ENCODE results near the gene APAF1.

APAF1 gene

DNA sequence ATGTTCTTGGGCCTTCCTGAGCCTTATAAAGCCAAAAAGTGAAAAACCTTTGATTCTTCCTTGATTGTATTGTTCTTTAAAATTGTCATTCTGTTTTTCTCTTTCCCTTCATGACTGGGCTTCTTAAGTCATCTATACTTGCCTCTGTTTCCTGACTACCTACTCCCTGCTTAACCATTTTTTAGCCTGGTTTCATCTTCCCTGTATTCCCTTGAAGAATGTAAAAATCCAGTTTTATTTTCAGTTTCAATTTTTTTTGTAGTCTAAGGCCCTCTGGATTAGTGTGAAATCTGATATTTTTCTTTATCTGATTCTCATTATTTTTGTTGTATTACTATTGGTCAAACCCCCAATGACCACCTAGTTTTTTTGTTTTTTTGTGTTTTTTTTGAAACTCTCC lies 46.3 kb downstream of the APAF1 start:
- Histone ChIP-seq H3K36me3 (ENCODE audit: insufficient read depth, low read length) (no peaks in the 10 kb centered on the region; the same call in 1 of the 2 replicates), H3K9me3 (ENCODE audit: control insufficient read depth, insufficient read depth, low read length) (no peaks in the 10 kb centered on the region), H3K9ac (ENCODE audit: low read depth, low read length) (no peak overlapping the region), H3K4me1 (ENCODE audit: insufficient read depth, low read length) (peaks cover 10% of the 10 kb centered on the region)

GRCh38 chr12:98696036-98696646 lies 51.1 kb downstream of the APAF1 start:
- no peaks in the 10 kb centered on the region for H3K36me3 ChIP-seq (ENCODE audit: insufficient read depth, low read length)
- no peaks in the 10 kb centered on the region for H3K9me3 ChIP-seq (ENCODE audit: control insufficient read depth, insufficient read depth, low read length)
- peaks cover 12% of the 10 kb centered on the region for H3K4me1 ChIP-seq (ENCODE audit: insufficient read depth, low read length)
- no peak overlapping the region for H3K9ac ChIP-seq (ENCODE audit: low read depth, low read length)

DNA sequence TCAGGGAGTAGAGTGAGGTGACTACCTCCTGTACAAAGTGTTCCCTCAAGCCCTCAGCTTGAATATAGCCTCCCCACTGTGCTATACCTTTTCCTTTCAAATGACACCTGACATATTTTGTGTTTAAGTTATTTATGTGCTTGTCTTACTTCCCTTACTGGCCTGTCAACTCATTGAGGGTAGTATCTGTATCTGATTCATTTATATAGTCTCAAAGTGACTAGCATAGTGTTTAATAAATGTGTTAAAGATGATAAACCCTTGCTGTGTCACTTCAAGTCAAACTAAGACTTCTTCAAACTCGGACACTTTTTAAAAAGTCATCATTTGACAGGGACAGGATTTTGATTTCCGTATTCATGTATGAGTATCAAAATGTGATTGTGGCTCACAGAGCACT lies 52.1 kb downstream of the APAF1 start:
- peaks cover 12% of the 10 kb centered on the region for H3K4me1 ChIP-seq (ENCODE audit: insufficient read depth, low read length)
- H3K9me3 ChIP-seq (ENCODE audit: control insufficient read depth, insufficient read depth, low read length) = no peaks in the 10 kb centered on the region
- no peak overlapping the region for H3K9ac ChIP-seq (ENCODE audit: low read depth, low read length)
- H3K36me3 ChIP-seq (ENCODE audit: insufficient read depth, low read length) = no peaks in the 10 kb centered on the region; the same call in 1 of the 2 replicates

- Histone ChIP-seq H3K36me3 (ENCODE audit: insufficient read depth, low read length) (no peaks in the 10 kb centered on the region; the same call in 1 of the 2 replicates), H3K4me1 (ENCODE audit: insufficient read depth, low read length) (peaks cover 12% of the 10 kb centered on the region), H3K9me3 (ENCODE audit: control insufficient read depth, insufficient read depth, low read length) (no peaks in the 10 kb centered on the region), H3K9ac (ENCODE audit: low read depth, low read length) (no peak overlapping the region)
Measured at GRCh38 chr12:98698603-98699463, 53.7 kb downstream of the APAF1 start.

- peaks cover 12% of the 10 kb centered on the region for H3K4me1 ChIP-seq (ENCODE audit: insufficient read depth, low read length)
- no peaks in the 10 kb centered on the region; the same call in 1 of the 2 replicates for H3K36me3 ChIP-seq (ENCODE audit: insufficient read depth, low read length)
- no peaks in the 10 kb centered on the region for H3K9me3 ChIP-seq (ENCODE audit: control insufficient read depth, insufficient read depth, low read length)
- no peak overlapping the region for H3K9ac ChIP-seq (ENCODE audit: low read depth, low read length)
Measured at GRCh38 chr12:98699586-98699985, 54.5 kb downstream of the APAF1 start.

GRCh38 chr12:98701166-98701565 lies 56.1 kb downstream of the APAF1 start:
- H3K9me3 ChIP-seq (ENCODE audit: control insufficient read depth, insufficient read depth, low read length) = no peaks in the 10 kb centered on the region
- H3K9ac ChIP-seq (ENCODE audit: low read depth, low read length) = no peak overlapping the region
- no peaks in the 10 kb centered on the region; the same call in 1 of the 2 replicates for H3K36me3 ChIP-seq (ENCODE audit: insufficient read depth, low read length)
- peaks cover 4% of the 10 kb centered on the region; the same call in 1 of the 2 replicates for H3K4me1 ChIP-seq (ENCODE audit: insufficient read depth, low read length)

DNA sequence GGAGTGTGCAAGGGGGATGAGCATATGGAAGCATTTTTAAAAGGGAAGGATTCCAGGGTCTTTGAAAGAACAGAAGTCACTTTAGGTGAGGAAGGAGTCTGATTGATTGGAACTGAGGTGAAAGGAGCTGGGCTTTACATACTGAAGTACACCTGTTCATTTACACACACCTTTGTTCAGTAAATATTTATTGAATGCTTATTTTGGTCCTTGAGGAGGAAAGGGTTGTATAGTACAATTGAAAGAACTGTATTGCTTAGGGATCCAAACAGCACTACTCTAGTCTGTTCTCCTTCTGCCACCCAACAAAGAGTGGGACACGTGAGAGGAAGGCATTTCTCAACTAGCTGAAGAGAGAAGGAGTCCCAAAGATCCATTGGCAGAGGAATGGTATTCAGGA lies 63.9 kb downstream of the APAF1 start:
- Histone ChIP-seq H3K4me1 (ENCODE audit: insufficient read depth, low read length) (no peaks in the 10 kb centered on the region), H3K36me3 (ENCODE audit: insufficient read depth, low read length) (no peaks in the 10 kb centered on the region; the same call in 1 of the 2 replicates), H3K9ac (ENCODE audit: low read depth, low read length) (no peak overlapping the region), H3K9me3 (ENCODE audit: control insufficient read depth, insufficient read depth, low read length) (no peaks in the 10 kb centered on the region)

- no peak overlapping the region for H3K9ac ChIP-seq (ENCODE audit: low read depth, low read length)
- H3K4me1 ChIP-seq (ENCODE audit: insufficient read depth, low read length) = no peaks in the 10 kb centered on the region
- H3K9me3 ChIP-seq (ENCODE audit: control insufficient read depth, insufficient read depth, low read length) = no peaks in the 10 kb centered on the region
- H3K36me3 ChIP-seq (ENCODE audit: insufficient read depth, low read length) = peaks cover 5% of the 10 kb centered on the region; the same call in 1 of the 2 replicates
Measured at GRCh38 chr12:98714426-98714825, 69.3 kb downstream of the APAF1 start.

- Histone ChIP-seq H3K9ac (ENCODE audit: low read depth, low read length) (no peak overlapping the region), H3K4me1 (ENCODE audit: insufficient read depth, low read length) (no peaks in the 10 kb centered on the region), H3K36me3 (ENCODE audit: insufficient read depth, low read length) (peaks cover 5% of the 10 kb centered on the region)
Measured at GRCh38 chr12:98719515-98720504, 74.7 kb downstream of the APAF1 start.

DNA sequence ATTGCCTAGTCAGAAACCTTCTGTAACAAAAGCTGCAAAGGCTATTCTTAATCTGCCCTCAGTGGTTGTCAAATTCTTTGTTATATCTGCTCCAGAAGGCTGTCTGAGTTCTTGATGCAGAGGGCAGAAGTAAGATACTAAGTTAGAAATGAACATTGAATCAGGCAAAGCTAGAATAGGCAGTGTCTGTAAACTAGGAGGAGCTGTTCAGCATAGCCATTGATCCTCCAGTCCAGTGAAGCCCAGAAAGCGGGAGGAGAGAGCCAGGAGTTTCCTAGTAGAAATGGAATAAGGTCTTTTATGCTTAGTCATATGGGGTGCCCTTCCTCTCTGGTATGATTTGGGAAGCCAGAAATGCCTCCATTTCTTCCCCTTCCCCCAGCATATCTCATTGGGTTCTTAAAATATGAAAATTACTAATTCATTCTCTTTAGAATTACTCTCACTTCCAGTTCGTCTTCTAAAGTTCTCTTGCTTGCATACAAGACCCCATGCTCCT lies 76.2 kb downstream of the APAF1 start:
- H3K9ac ChIP-seq (ENCODE audit: low read depth, low read length) = no peak overlapping the region
- peaks cover 6% of the 10 kb centered on the region for H3K36me3 ChIP-seq (ENCODE audit: insufficient read depth, low read length)
- H3K4me1 ChIP-seq (ENCODE audit: insufficient read depth, low read length) = no peaks in the 10 kb centered on the region
- no peaks in the 10 kb centered on the region for H3K9me3 ChIP-seq (ENCODE audit: control insufficient read depth, insufficient read depth, low read length)

More at GRCh38 chr12:98719515-98720504, 74.7 kb downstream of the APAF1 start:
- H3K9me3 ChIP-seq (ENCODE audit: control insufficient read depth, insufficient read depth, low read length) = no peaks in the 10 kb centered on the region

DNA sequence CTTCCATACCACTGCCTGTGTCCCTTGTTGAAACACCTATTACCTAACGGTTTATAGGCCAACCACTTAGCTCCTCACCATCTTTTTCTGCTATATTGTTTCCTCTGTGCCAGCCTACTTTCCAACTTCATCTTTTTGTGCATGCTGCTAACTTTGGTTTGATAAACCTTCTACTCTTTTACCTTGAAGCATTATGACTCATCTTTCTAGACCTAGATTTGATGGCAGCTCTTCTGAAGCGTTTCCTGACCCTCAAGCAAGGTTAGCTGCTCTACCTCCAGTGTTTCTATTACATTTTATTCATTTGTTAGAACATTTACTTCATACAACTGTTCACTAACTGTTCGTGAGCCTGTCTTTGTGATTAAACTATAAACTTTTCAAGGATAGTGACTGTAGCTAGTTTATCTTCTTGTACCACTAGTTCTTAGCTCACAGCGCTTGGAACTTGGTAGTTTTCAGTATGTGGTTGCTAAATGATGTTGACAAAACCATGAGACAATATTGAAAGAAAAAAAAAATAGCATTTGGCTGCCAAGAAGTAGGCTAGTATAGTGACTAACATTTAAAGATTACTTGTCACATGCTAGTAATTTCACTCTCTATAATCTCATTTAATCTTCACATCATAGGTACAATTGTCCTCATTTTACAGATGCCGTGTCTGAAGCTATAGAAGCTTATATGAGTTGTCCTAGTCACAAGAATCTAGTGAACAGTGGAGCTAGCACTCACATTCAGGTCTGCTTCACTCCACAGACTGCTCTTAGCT lies 79.5 kb downstream of the APAF1 start:
- H3K36me3 ChIP-seq (ENCODE audit: insufficient read depth, low read length) = peaks cover 8% of the 10 kb centered on the region
- H3K9ac ChIP-seq (ENCODE audit: low read depth, low read length) = no peak overlapping the region
- H3K4me1 ChIP-seq (ENCODE audit: insufficient read depth, low read length) = no peaks in the 10 kb centered on the region
- no peaks in the 10 kb centered on the region for H3K9me3 ChIP-seq (ENCODE audit: control insufficient read depth, insufficient read depth, low read length)

- Histone ChIP-seq H3K36me3 (ENCODE audit: insufficient read depth, low read length) (peaks cover 8% of the 10 kb centered on the region), H3K4me1 (ENCODE audit: insufficient read depth, low read length) (no peaks in the 10 kb centered on the region), H3K9ac (ENCODE audit: low read depth, low read length) (no peak overlapping the region), H3K9me3 (ENCODE audit: control insufficient read depth, insufficient read depth, low read length) (no peaks in the 10 kb centered on the region)
Measured at GRCh38 chr12:98725476-98726247, 80.6 kb downstream of the APAF1 start.

DNA sequence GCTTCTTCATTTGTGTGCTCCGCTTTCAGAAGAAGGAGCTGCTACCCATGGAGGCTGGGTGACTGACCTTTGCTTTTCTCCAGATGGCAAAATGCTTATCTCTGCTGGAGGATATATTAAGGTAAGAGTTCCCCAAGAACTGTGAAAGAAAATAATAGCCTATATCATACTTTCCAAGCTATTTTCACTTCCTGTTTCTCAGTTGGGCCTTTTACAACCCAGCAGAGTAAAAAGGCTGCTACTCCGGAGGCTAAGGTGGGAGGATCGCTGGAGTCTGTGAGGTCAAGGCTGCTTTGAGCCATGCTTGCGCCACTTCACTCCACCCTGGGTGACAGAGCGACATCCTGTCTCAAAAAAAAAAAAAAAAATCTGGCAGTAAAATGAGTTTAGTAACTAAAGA lies 82.1 kb downstream of the APAF1 start:
- H3K36me3 ChIP-seq (ENCODE audit: insufficient read depth, low read length) = peaks cover 12% of the 10 kb centered on the region
- H3K9ac ChIP-seq (ENCODE audit: low read depth, low read length) = no peak overlapping the region
- no peaks in the 10 kb centered on the region for H3K9me3 ChIP-seq (ENCODE audit: control insufficient read depth, insufficient read depth, low read length)
- no peaks in the 10 kb centered on the region for H3K4me1 ChIP-seq (ENCODE audit: insufficient read depth, low read length)
